ENCODE measurements around the gene TIMM10B.

GRCh38 chr11:6469599-6469998 lies 11.7 kb upstream of the TIMM10B start:
- no peak for TF ChIP-seq USF1 (IDR thresholded peaks at IDR 0.05)
- TF ChIP-seq YY1 (IDR thresholded peaks at IDR 0.05; ENCODE audit: low read depth): no peak
- TF ChIP-seq TCF12 (IDR thresholded peaks at IDR 0.05; ENCODE audit: low read depth): no peak
- no peak for TF ChIP-seq EP300 (IDR thresholded peaks at IDR 0.05; ENCODE audit: borderline replicate concordance)
- TF ChIP-seq FOXM1 (IDR thresholded peaks at IDR 0.05; ENCODE audit: borderline replicate concordance, low read depth): no peak
- no peak for TF ChIP-seq TEAD4 (IDR thresholded peaks at IDR 0.05)
- no peak for TF ChIP-seq NFIC (IDR thresholded peaks at IDR 0.05)
- TF ChIP-seq EGR1 (IDR thresholded peaks at IDR 0.05): no peak
- TF ChIP-seq REST (IDR thresholded peaks at IDR 0.05; ENCODE audit: low read depth): no peak
- TF ChIP-seq TAF1 (IDR thresholded peaks at IDR 0.05; ENCODE audit: low read depth): no peak

Measured in Ishikawa (cell line).